Tibial artery (tissue), 4 donors: ENCODE results near the gene ZNF101.

Source experiments
- DNase-seq, 2 donors: peaks; one replicate each; pipeline ENCODE4 v3.0.0-alpha.2; 2019
- H3K27ac ChIP-seq, 2 donors: fragments of 200-600 bp; sonication (generic) in 1 of 2; 1 replicate in 1 of 2; 2 replicates in 1 of 2; pipeline ENCODE4 v1.5.1; 2018 to 2019; ENCODE audit warnings: mild to moderate bottlenecking in 1 of 2
- H3K27me3 ChIP-seq, 2 donors: fragments of 200-600 bp; sonication (generic) in 1 of 2; one replicate each; pipeline versions ENCODE4 v1.5.1 to v1.6.0; 2016 to 2019
- H3K36me3 ChIP-seq, 3 donors: fragments of 200-600 bp; sonication (generic) in 2 of 3; one replicate each; pipeline ENCODE4 v1.5.1; 2016 to 2019; ENCODE audit warnings: mild to moderate bottlenecking in 2 of 3
- H3K4me1 ChIP-seq, 4 donors: fragments of 200-600 bp; sonication (generic) in 2 of 4; 1 replicate in 3 of 4; 2 replicates in 1 of 4; pipeline ENCODE4 v1.5.1; 2016 to 2019
- H3K4me3 ChIP-seq, 2 donors: fragments of 200-600 bp; sonication (generic) in 1 of 2; 1 replicate in 1 of 2; 2 replicates in 1 of 2; pipeline ENCODE4 v1.5.1; 2018 to 2019; ENCODE audit warnings: mild to moderate bottlenecking in 2 of 2
- H3K9me3 ChIP-seq, 3 donors: fragments of 200-600 bp; sonication (generic) in 1 of 3; one replicate each; pipeline ENCODE4 v1.5.1; 2016 to 2019
- intact Hi-C: fragments of 100-400 bp; cut with DNase I; formaldehyde crosslinking; loops from one replicate; pipeline ENCODE4 v1.15.0; 2023; ENCODE audit warnings: low total_unique reads
- TF ChIP-seq, protein P1 (sequence below), 2 experiments: fragments of 200-600 bp in 1 of 2; fragments of 450-650 bp in 1 of 2; IDR thresholded peaks; one replicate each; pipeline ENCODE4 v1.5.1; 2017 to 2019; ENCODE audit warnings: antibody characterized with exemption in 2 of 2, mild to moderate bottlenecking in 1 of 2, moderate library complexity in 1 of 2

ZNF101 gene

DNA sequence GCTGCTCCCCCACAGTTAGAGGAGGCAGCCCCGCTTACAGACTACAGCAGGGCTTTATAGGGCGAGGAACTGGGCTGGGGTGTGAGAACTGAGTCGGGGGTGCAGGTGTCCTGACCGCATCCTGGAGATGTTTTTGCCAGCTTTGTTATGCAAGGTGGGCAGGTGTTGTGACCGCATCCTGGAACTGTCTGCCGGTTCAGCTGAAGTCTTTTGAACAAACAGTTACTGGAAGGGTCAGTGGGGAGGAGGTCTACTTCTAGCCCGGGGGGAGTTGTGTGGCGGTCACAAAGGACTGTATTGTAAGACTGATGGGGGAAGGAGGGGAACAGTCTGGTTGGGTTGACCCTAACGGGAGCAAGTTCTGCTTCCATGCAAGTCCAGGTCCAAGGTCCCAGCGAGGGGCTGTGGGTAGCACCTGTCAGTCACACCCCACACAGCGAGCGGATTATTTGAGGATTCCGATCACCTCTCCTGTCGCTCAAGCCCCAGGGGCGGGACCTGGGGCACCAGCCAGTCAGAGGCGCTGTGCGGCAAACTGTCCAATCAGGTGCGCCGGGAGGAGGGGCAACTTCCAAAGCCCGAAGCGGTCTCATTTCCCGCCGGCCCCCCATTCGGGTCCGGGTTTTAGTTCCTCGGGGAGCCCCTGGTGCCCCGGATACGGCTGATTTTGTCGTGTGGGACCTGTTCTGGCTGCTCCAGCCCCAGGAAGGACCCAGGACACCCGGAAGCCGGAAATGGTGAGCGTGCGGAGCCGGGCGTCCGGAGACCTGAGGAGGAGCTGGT is at the start of gene ZNF101:
ZNF101 (plus strand) TSS at position 610 of the 783 bp plus-strand sequence; CDS start at position 735, 125 bp downstream.
- intact Hi-C loops, result loop anchor here (5.0 kb wide), 1 partner anchor 64 kb away; the partner anchor contains the start of gene ZNF14
- H3K4me3 ChIP-seq, result peak within 1 kb of the TSS; percentile 82 to 83
- peak; percentile 91 to 96 for DNase-seq
- peaks cover 4 to 13% (median 5%) of the 10 kb centered on the region in 3 donors for H3K36me3 ChIP-seq
- peak within 1 kb of the TSS; percentile 64 to 83 for H3K27ac ChIP-seq
- H3K27me3 ChIP-seq, result no peaks in the 10 kb centered on the region
- TF ChIP-seq, protein P1, sequence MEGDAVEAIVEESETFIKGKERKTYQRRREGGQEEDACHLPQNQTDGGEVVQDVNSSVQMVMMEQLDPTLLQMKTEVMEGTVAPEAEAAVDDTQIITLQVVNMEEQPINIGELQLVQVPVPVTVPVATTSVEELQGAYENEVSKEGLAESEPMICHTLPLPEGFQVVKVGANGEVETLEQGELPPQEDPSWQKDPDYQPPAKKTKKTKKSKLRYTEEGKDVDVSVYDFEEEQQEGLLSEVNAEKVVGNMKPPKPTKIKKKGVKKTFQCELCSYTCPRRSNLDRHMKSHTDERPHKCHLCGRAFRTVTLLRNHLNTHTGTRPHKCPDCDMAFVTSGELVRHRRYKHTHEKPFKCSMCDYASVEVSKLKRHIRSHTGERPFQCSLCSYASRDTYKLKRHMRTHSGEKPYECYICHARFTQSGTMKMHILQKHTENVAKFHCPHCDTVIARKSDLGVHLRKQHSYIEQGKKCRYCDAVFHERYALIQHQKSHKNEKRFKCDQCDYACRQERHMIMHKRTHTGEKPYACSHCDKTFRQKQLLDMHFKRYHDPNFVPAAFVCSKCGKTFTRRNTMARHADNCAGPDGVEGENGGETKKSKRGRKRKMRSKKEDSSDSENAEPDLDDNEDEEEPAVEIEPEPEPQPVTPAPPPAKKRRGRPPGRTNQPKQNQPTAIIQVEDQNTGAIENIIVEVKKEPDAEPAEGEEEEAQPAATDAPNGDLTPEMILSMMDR (IDR thresholded peaks at IDR 0.05), result no peak
- peaks cover 0 to 18% (median 10%) of the 10 kb centered on the region in 4 donors for H3K4me1 ChIP-seq
- H3K9me3 ChIP-seq, result no peaks in the 10 kb centered on the region

DNA sequence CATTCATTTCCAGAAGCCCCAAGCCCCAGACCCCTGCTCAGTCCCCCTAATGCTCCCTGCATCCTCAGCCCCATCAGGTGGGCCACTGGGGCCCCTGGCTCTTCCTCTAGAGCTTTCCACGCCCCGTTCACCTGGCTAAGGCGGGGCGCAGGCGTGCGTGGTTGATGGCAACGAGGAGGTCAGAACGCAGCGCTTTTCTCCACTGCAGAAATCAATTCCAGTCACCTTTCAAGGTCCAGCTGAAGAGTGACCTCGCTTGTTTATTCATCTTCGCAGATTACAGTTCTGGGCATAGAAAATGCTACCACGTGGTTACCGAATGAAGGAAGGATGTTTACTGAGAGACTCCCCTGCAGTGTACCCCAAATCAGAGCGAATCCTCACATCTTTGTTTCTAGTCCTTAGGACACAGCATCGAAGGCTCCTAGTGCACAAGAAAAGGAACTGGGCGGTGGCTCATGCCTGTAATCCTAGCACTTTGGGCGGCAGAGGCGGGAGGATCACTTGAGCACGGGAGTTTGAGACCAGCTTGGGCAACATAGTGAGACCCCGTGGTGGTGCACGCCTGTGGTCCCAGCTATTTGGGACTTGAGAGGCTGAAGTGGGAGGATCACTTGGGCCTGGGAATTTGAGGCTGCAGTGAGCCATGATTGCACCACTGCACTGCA is 49.3 kb upstream of the ZNF101 start:
- Histone ChIP-seq H3K4me1 (peaks cover 0 to 9% (median 2%) of the 10 kb centered on the region in 4 donors), H3K9me3 (no peaks in the 10 kb centered on the region), H3K27me3 (peaks cover 0 to 30% of the 10 kb centered on the region in 2 donors), H3K27ac (no peak overlapping the region), H3K4me3 (no peak overlapping the region), H3K36me3 (peaks cover 0 to 9% (median 0%) of the 10 kb centered on the region in 3 donors)
- TF ChIP-seq, protein P1 (IDR thresholded peaks at IDR 0.05), result no peak
- no peak for DNase-seq
- intact Hi-C loops, result no loop called here

DNA sequence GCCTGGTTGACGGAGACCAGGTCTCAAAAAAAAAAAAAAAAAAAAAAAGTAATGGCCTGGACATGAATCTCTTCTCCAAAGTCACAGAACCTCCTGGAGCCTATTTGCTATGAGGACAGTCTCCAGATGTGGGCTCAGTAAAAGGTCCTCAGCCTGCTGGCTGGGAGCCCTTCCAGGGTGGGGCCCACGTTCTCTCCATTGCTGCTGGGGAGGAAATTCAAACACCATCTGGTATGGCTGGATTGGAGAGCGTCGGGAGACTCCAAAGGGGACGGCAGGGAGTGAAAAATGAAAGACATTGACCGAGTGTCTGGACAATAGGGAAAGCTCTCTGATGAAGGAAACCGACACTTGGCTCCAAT is 48.8 kb upstream of the ZNF101 start:
- TF ChIP-seq, protein P1 (IDR thresholded peaks at IDR 0.05), result no peak
- intact Hi-C loops, result no loop called here
- H3K36me3 ChIP-seq, result peaks cover 0 to 11% (median 0%) of the 10 kb centered on the region in 3 donors

DNA sequence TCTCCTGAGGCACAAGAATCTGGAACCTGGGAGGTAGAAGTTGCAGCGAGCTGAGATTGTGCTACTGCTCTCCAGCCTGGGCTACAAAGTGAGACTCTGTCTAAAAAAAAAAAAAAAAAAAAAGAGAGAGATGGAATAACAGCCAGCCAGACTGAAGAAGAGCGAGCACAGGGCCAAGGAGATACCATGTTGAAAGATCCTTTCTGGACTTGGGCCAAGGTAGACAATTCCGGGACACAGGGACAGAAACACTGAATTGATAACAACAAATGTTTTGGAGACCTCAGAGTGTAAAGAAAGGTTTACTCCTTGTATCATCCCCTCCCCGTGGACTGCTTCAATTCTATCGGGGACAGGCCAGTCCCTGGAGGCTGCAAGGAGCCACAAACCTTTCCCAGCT is 45.3 kb upstream of the ZNF101 start:
- TF ChIP-seq, protein P1 (IDR thresholded peaks at IDR 0.05), result no peak
- no peak for DNase-seq
- no peak overlapping the region for H3K27ac ChIP-seq
- peaks cover 0 to 11% (median 0%) of the 10 kb centered on the region in 3 donors for H3K36me3 ChIP-seq
- intact Hi-C loops, result no loop called here
- peaks cover 0 to 21% (median 9%) of the 10 kb centered on the region in 4 donors for H3K4me1 ChIP-seq
- H3K4me3 ChIP-seq, result no peak overlapping the region
- peaks cover 0 to 25% of the 10 kb centered on the region in 2 donors for H3K27me3 ChIP-seq
- H3K9me3 ChIP-seq, result no peaks in the 10 kb centered on the region

More for the DNA sequence above, 48.8 kb upstream of the ZNF101 start:
- Histone ChIP-seq H3K27me3 (peaks cover 0 to 30% of the 10 kb centered on the region in 2 donors), H3K4me1 (peaks cover 0 to 9% (median 2%) of the 10 kb centered on the region in 4 donors), H3K27ac (no peak overlapping the region), H3K9me3 (no peaks in the 10 kb centered on the region), H3K4me3 (no peak overlapping the region)
- no peak for DNase-seq

DNA sequence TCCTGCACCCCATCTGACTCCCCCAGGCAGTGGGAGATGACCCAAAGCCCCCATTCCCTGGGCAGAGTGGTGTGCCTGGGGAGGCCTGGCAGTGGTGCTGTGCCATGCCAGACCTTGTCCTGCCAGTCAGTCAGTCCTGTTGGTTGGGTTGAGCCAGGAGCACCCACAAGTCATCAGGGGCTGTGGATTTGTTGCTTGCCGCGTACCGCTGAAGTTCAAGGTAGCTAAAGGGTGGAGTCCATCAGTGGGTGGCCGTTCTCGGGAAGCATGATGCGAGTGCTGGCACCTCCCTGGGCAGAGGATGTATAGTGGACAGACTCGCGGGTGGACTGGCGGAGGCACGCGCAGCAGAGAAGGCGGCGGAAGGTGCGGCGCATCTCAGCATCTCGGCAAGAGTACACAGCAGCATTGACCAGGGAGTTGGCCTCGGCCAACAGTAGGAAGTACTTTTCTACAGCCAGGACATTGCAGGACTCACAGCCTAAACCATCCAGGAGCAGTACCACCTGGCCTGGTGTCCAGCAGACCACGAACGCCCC is 44.5 kb upstream of the ZNF101 start:
- TF ChIP-seq, protein P1 (IDR thresholded peaks at IDR 0.05), result no peak
- intact Hi-C loops, result no loop called here
- DNase-seq, result no peak

More for the DNA sequence above, 44.5 kb upstream of the ZNF101 start:
- Histone ChIP-seq H3K9me3 (no peaks in the 10 kb centered on the region), H3K4me3 (no peak overlapping the region), H3K4me1 (peaks cover 0 to 21% (median 12%) of the 10 kb centered on the region in 4 donors), H3K27ac (no peak overlapping the region), H3K27me3 (peaks cover 0 to 26% of the 10 kb centered on the region in 2 donors), H3K36me3 (peaks cover 0 to 11% (median 0%) of the 10 kb centered on the region in 3 donors)
